ENCODE results near the gene XPO4. TPM values are rescaled to one million over a fixed set of nuclear protein-coding genes. Genes with fewer than 3 reads are reported as not detected.

XPO4 gene
- total and polyA plus RNA-seq, 9 donors = 4.3 to 20.6 (median 13.4) TPM

DNA sequence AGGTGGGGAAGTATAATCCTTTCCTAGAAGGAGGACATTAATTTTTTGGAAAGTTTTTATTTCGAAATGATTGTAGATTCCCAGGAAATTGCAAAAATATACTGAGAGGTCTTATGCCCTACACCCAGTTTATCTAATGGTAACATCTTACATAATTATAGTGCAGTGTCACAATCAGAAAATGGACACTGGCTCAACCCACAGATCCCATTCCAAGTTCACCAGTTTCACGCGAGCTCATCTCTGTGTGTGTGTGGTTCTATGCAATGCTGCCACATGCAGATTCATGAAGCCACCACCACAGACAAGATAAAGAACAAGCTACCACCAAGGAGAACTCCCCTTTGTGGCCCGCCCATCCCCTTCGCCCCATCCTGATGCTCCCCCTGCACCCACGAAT, 174.7 kb downstream of the XPO4 start:
- 65 to 94% (median 79%) methylated on average over 6 of the region's 6 CpGs for WGBS, 3 donors
- no peaks in the 10 kb centered on the region for H3K36me3 ChIP-seq
- DNase-seq = no peak
- H3K9me3 ChIP-seq = no peaks in the 10 kb centered on the region
- no peaks in the 10 kb centered on the region for H3K4me1 ChIP-seq (ENCODE audit: insufficient read depth)
- TF ChIP-seq EP300 (IDR thresholded peaks at IDR 0.05) (no peak), POLR2A (IDR thresholded peaks at IDR 0.05) (no peak)
- TF ChIP-seq, protein P1, sequence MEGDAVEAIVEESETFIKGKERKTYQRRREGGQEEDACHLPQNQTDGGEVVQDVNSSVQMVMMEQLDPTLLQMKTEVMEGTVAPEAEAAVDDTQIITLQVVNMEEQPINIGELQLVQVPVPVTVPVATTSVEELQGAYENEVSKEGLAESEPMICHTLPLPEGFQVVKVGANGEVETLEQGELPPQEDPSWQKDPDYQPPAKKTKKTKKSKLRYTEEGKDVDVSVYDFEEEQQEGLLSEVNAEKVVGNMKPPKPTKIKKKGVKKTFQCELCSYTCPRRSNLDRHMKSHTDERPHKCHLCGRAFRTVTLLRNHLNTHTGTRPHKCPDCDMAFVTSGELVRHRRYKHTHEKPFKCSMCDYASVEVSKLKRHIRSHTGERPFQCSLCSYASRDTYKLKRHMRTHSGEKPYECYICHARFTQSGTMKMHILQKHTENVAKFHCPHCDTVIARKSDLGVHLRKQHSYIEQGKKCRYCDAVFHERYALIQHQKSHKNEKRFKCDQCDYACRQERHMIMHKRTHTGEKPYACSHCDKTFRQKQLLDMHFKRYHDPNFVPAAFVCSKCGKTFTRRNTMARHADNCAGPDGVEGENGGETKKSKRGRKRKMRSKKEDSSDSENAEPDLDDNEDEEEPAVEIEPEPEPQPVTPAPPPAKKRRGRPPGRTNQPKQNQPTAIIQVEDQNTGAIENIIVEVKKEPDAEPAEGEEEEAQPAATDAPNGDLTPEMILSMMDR (IDR thresholded peaks at IDR 0.05) = no peak
- no peak overlapping the region for H3K27ac ChIP-seq
- no peak overlapping the region for H3K4me3 ChIP-seq
- H3K27me3 ChIP-seq = no peaks in the 10 kb centered on the region
- intact Hi-C loops (cut with DNase I) = no loop called here

Other genes with a start within 250 kb of the XPO4 start
- gene IL17D, start 199.0 kb downstream of the XPO4 start, total RNA-seq = 10 to 100 TPM in 1 of 7 donors, 1 to 10 TPM in 6; 1.7 to 12.6 (median 8.2) TPM
- 1 to 10 TPM; 3.3 to 3.7 TPM for gene IL17D, start 199.0 kb downstream of the XPO4 start, polyA plus RNA-seq
- gene EEF1AKMT1, start 128.8 kb downstream of the XPO4 start, total RNA-seq = 10 to 100 TPM; 11.1 to 16.4 (median 12.8) TPM
- 10 to 100 TPM in 1 of 2 donors, 1 to 10 TPM in 1; 9.7 to 20.8 TPM for gene EEF1AKMT1, start 128.8 kb downstream of the XPO4 start, polyA plus RNA-seq
- 10 to 100 TPM; 17.2 to 41.9 (median 24.2) TPM for gene LATS2, start 158.8 kb upstream of the XPO4 start, total RNA-seq
- gene LATS2, start 158.8 kb upstream of the XPO4 start, polyA plus RNA-seq = 10 to 100 TPM; 12.5 to 19.1 TPM
- 100 to 1,000 TPM in 5 of 7 donors, 10 to 100 TPM in 2; 33.4 to 204 (median 165) TPM for gene SAP18, start 237.4 kb upstream of the XPO4 start, total RNA-seq
- gene SAP18, start 237.4 kb upstream of the XPO4 start, polyA plus RNA-seq = 100 to 1,000 TPM in 1 of 2 donors, 10 to 100 TPM in 1; 55.3 to 235 TPM

Data from ovary (tissue), 9 donors.